Effector CD4-positive, alpha-beta T cell (primary cell): ENCODE results near the gene CHMP4B.

ENCODE experiments used
- DNase-seq: peaks from one replicate; pipeline ENCODE4 v3.0.0-alpha.2; 2020

The CHMP4B gene

GRCh38 chr20:33822423-33822822, 11.3 kb downstream of the CHMP4B start:
- DNase-seq: no peak

GRCh38 chr20:33822991-33823390, 11.8 kb downstream of the CHMP4B start:
- no peak for DNase-seq

- DNase-seq: no peak
Measured at GRCh38 chr20:33824852-33825251, 13.7 kb downstream of the CHMP4B start.

- no peak for DNase-seq
Measured at GRCh38 chr20:33825340-33826269, 14.5 kb downstream of the CHMP4B start.

GRCh38 chr20:33826270-33826897, 15.2 kb downstream of the CHMP4B start:
- no peak for DNase-seq

- no peak for DNase-seq
Measured at GRCh38 chr20:33827109-33827508, 16.0 kb downstream of the CHMP4B start.

GRCh38 chr20:33827634-33828325, 16.6 kb downstream of the CHMP4B start:
- no peak for DNase-seq

- no peak for DNase-seq
Measured at GRCh38 chr20:33828326-33828844, 17.2 kb downstream of the CHMP4B start.

- no peak for DNase-seq
Measured at GRCh38 chr20:33828967-33829560, 17.9 kb downstream of the CHMP4B start.

GRCh38 chr20:33829636-33830035, 18.5 kb downstream of the CHMP4B start:
- no peak for DNase-seq

- no peak for DNase-seq
Measured at GRCh38 chr20:33830371-33830770, 19.2 kb downstream of the CHMP4B start.

- no peak for DNase-seq
Measured at GRCh38 chr20:33832103-33832804, 21.1 kb downstream of the CHMP4B start.

GRCh38 chr20:33833333-33833732, 22.2 kb downstream of the CHMP4B start:
- DNase-seq: no peak

GRCh38 chr20:33835615-33836172, 24.5 kb downstream of the CHMP4B start:
- DNase-seq: no peak

- DNase-seq: no peak
Measured at GRCh38 chr20:33836277-33836676, 25.1 kb downstream of the CHMP4B start.

GRCh38 chr20:33837096-33837830, 26.1 kb downstream of the CHMP4B start:
- no peak for DNase-seq

GRCh38 chr20:33838035-33838864, 27.1 kb downstream of the CHMP4B start:
- no peak for DNase-seq

- DNase-seq: no peak
Measured at GRCh38 chr20:33839591-33839990, 28.4 kb downstream of the CHMP4B start.

- no peak for DNase-seq
Measured at GRCh38 chr20:33840160-33840559, 29.0 kb downstream of the CHMP4B start.

GRCh38 chr20:33840759-33841435, 29.7 kb downstream of the CHMP4B start:
- DNase-seq: no peak
